NCI-H128 (cell line): ENCODE measurements around the gene TMEM161A.
"Not testable (repeated sequence)": the region's sequence is repeated elsewhere in the genome, so short reads cannot be mapped to it uniquely, and the experiment has no call there.

Experiments used
- DNase-seq: peaks from one replicate; lab custom pipeline; 2025; ENCODE audit not compliant: unreplicated experiment; lab: John Stamatoyannopoulos, UW

Gene TMEM161A

DNA sequence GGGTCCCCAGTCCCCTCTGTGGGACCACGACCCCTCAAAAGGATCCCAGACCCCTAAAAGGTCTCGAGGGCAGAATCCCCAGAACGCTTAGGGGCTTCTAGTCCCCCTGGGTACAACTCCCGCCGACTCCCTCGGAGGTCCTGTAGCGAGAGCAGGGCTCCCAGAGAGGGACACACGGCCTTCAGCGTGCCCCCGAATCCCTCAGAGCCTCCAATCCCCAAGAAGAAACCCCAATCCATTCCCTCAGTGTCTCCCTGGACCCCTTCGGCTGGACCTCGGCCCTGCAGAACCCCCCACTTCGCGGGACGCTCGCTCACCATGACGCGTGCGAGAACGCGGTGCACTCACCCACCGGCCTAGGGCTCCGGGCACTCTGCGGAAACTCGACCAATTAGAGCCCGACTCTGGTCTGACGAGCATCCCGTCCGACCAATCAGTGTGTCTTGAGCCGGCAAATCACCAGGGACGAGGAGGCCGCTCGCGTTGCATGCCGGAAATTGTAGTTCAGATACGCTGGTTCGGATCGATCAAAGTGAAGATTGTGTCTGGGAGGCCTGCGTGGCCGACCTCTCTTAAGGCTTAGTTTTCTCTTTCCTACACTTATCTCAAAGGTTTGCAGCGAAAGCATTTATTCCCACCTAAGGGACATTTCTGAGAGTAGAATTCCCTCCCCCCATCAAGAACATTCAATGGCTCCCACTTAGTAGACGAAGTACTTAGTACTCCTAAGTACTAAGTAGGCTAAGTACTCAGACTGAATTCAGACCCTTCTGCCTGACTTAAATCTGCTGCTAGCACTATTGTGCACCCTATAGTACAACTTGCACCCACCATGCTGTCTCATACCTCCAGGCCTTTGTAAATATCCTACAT is at the start of gene TMEM161A:
Gene TMEM161A, minus strand, starts transcription at position 370 of the 873 bp plus-strand sequence. Its CDS starts 50 bp downstream, at position 320.
- peak; percentile 91 for DNase-seq

- no peak for DNase-seq
Measured at GRCh38 chr19:19186742-19187141, 48.5 kb upstream of the TMEM161A start.

DNA sequence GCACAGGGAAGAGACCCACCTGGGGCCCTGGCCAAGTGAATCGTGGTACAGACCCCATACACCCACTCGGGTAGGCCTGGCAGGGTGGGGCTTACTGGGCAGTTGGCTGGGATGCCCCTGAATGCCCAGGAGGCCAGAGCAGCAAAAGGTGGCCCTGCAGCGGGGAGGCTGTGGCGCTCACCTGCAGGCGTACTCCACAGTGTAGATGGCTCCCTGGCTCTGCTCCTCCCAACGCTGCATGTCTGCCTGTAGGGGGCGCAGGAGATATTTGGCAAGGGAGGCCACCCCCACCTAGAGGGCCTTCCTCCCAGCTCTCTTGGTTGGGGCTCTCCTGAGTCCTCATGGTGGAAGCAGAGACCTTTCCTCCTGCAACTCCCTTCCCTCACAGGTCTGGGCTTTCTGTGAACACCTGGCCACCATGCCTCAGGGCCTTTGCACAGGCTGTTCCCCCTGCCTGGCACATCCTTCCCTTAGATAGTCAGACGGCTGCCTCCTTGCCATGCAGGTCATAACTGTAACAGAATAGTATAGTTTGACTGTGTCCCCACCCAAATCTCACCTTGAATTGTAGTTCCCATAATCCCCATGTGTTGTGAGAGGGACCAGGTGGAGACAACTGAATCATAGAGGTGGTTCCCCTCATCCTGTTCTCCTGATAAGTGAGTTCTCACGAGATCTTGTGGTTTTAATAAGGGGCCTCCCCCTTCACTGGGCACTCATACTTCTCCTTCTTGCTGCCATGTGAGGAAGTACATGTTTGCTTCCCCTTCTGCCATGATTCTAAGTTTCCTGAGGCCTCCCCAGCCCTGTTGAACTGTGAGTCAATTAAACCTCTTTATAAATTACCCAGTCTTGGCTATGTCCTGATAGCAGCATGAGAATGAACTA is 47.8 kb upstream of the TMEM161A start:
- peak; percentile 2 for DNase-seq

GRCh38 chr19:19181488-19181998 is 43.3 kb upstream of the TMEM161A start:
- DNase-seq: no peak

DNA sequence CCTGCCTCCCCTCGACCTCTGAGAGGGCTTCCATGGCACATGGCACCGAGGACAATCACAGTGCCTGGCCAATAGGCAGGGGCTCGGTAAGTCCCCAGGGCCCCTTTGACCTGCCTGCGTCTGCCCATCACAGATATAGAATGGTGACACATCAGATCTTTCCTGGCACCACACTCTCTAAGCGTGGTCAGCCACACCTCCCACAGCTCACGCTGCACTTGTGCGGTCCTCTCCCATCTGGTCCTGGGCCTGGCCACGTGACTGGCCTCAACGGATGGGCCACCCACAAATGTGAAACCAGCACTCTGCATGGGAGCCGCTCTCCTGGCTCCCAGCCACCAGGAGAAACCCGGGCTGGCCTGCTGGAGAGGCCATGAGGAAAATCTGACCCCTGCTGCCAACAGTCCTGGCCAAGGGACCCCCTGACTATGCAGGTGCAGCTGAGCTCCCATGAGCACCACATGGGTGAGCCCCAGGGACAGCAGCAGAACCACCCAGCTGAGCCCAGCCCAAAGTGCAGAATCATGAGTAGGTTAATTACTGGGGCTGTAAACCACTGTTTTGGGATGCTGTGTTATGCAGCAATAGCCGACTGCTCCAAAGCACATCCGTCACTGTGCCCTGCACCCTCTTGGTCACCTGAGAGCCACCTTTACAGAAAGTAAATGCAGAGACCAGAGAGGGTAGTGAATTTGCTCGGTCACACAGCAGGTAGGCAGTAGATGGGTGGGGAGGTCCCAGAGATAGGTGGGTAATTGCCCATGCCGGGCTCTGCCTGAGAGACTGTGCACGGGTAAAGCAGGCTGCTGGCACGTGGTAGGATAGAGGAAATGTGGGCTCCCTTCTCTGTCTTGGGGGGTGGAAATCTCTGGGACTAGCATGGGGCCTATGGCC is 41.5 kb upstream of the TMEM161A start:
- DNase-seq: no peak

DNA sequence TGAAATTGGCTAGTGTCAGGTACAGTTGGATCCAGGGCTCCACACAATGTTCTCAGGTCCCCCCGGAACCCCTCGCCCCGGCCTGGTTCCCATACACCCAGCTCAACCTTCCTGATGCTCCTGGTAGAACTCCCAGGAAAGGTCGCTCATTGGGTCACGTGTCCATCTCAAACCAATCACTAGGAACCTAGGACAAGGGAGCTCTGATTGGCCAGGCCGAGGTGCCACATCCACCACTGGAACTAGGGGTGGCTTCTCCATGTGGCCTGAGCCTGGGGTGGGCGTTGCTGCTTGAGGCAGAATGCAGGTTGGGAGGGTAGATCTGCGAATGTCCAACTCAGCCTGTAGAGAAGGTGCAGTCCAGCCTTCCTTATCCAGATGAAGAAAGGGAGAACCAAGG is 38.7 kb upstream of the TMEM161A start:
- DNase-seq: no peak

GRCh38 chr19:19173243-19173642 is 35.0 kb upstream of the TMEM161A start:
- not testable (repeated sequence) for DNase-seq

DNA sequence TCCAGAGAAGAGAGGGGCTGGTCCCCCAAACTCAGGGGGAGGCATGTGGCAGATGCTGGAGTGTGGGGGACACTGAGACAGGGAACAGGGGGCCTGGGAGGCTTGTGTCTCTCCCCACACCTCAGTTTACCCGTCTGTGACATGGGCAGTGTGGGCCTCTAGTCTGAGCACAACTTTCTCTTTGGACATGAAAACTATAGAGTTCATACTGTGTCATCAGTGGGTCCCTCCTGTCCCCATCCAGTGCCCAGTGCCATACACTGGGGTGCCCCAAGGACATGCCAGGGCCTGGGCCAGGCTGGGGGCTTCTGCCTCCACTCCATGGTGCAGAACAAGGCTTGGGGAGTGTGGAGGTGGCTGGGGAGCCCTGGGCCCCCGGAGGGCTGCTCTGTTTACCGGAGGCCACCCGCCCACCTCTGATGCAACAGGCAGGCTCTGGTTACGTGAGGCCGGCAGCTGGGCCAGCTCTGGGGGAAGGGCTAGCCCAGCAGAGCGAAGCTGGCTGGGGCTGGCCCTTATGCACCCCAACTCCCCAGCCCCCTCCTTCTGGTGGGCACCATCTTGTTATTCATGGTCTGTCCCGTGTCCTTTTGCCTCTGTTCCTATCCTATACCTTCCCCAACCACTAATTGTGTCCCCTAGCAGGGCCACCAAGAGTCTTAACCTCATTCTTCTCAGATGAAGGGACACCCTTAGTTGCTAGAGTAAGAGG is 33.7 kb upstream of the TMEM161A start:
- DNase-seq: no peak

GRCh38 chr19:19170873-19171672 is 32.8 kb upstream of the TMEM161A start:
- no peak for DNase-seq

- DNase-seq: peak; percentile 70
Measured at GRCh38 chr19:19170053-19170872, 32.0 kb upstream of the TMEM161A start, which contains the start of gene MEF2B. TSS of gene MEF2B (minus strand) at chr19:19170263. CDS start at chr19:19150735, 19,528 bp downstream.

DNA sequence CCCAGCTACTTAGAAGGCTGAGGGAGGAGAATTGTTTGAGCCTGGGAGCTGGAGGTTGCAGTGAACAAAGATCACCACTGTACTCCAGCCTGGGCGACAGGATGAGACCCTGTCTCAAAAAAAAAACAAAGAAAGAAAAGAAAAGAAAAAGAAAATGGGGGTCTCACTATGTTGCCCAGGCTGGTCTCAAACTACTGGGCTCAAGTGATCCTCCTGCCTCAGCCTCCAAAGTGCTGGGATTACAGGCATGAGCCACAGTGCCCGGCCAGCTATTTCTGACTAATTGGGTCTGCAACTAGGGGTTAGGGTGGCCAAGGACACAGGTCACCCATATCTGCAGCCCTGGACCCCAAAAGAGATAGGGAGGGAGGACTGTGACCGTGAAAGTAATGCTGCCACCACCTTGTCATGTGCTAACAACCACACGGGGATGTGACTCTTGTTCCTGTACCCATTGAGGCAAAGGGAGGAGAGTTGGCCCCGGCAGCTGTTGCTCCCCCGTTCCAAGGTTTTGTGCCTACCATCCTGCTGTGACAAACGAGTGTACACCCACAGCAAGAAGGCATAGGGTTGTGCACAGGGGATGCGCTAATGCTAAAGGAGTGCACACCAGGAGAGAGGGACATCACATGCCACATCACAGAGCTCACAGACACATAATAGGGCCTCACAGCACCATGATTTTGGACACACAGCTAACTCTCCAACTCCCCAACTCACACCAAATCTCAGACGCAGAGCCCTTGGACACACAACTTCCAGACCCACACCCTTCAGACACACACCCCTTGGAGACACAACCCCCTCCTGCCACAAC is 31.2 kb upstream of the TMEM161A start:
- no peak for DNase-seq

- DNase-seq: no peak
Measured at GRCh38 chr19:19167612-19168011, 29.3 kb upstream of the TMEM161A start.

GRCh38 chr19:19165396-19165795 is 27.1 kb upstream of the TMEM161A start:
- DNase-seq: no peak

DNA sequence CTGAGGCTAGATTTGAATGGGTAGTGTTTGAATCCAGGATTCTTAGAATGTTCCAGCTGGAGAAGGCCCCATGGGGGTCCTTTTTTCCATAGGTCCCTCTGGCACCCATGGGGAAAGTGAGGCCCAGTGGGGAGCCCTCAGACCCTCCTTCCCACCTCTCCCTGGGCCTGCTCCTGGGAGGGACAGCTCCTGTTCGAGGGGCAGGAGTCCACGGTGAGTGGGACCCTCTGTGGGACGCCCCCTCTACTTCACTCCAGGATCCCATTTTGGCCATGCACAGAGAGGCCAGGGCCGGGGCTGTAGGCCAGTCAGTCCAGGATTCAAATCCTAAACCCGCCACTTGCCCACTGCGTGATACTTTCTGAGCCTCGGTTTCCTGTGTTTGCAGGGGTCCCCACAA is 24.2 kb upstream of the TMEM161A start:
- no peak for DNase-seq

- DNase-seq: no peak
Measured at GRCh38 chr19:19160461-19161035, 22.3 kb upstream of the TMEM161A start.

GRCh38 chr19:19159534-19159933 is 21.3 kb upstream of the TMEM161A start:
- no peak for DNase-seq

DNA sequence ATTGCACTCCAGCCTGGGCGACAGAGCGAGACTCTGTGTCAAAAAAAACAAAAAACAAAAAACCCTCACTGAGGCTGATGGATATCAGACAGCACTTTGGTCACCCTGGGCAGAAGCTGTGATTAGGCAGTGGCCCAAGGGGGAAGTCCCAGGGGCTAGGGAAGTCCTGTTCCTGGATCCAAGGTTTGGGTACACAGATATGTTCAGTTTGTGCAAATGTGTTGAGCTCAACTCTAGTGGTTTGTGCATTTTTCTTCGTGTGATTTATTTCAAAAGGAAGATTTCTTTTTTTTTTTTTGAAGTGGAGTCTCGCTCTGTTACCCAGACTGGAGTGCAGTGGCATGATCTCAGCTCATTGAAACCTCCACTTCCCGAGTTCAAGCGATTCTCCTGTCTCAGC is 19.5 kb upstream of the TMEM161A start:
- no peak for DNase-seq
